A673 (cell line): Measurements from ENCODE around the gene CAPZA2. TPM values are rescaled to one million over a fixed set of nuclear protein-coding genes. Genes with fewer than 3 reads are reported as not detected.

Source experiments
- BruUV-seq: library from RNA; stranded (reverse); fragments of 400-500 nt; replicated peaks from 2 replicates; lab custom pipeline; 2021; lab: Mats Ljungman, UMichigan
- CTCF ChIA-PET: fragments of 300-600 bp; sonication (Branson Sonifier 250); formaldehyde crosslinking; loops from one replicate; lab custom pipeline; 2022; ENCODE audit warnings: antibody characterized with exemption; lab: Charles Lee
- POLR2A ChIA-PET: fragments of 300-600 bp; sonication (Branson Sonifier 250); formaldehyde crosslinking; loops from one replicate; lab custom pipeline; 2022; ENCODE audit warnings: antibody characterized with exemption; ENCODE audit not compliant: low non-redundant PET; lab: Charles Lee
- DNase-seq: peaks from one replicate; pipeline ENCODE4 v3.0.0-alpha.2; 2015; ENCODE audit warnings: low spot score
- H3K27ac ChIP-seq: fragments of 200-600 bp; sonication (generic); 2 replicates; pipeline ENCODE4 v1.5.1; 2016; ENCODE audit warnings: mixed run types, low read depth, mild to moderate bottlenecking, mixed read lengths, antibody characterized with exemption, low read length; ENCODE audit not compliant: poor library complexity, severe bottlenecking
- H3K27me3 ChIP-seq: fragments of 200-600 bp; sonication (generic); replicated peaks from 2 replicates; pipeline ENCODE4 v1.6.1; 2017; ENCODE audit warnings: mixed run types, low read depth, mild to moderate bottlenecking, mixed read lengths, antibody characterized with exemption, low read length; ENCODE audit not compliant: insufficient read depth, poor library complexity
- H3K36me3 ChIP-seq: fragments of 200-600 bp; sonication (generic); 2 replicates; pipeline ENCODE4 v1.6.1; 2016; ENCODE audit warnings: mixed run types, mild to moderate bottlenecking, mixed read lengths, antibody characterized with exemption, low read length; ENCODE audit not compliant: insufficient read depth, poor library complexity, severe bottlenecking
- H3K4me1 ChIP-seq: fragments of 200-600 bp; sonication (generic); 2 replicates; pipeline ENCODE4 v1.6.1; 2017; ENCODE audit warnings: mixed run types, mild to moderate bottlenecking, mixed read lengths, antibody characterized with exemption, low read length; ENCODE audit not compliant: insufficient read depth, poor library complexity, severe bottlenecking
- H3K4me3 ChIP-seq: fragments of 200-600 bp; sonication (generic); 2 replicates; pipeline ENCODE4 v1.5.1; 2016; ENCODE audit warnings: low read depth, mixed run types, mild to moderate bottlenecking, mixed read lengths, low read length; ENCODE audit not compliant: poor library complexity, severe bottlenecking
- H3K9me3 ChIP-seq: fragments of 200-600 bp; sonication (generic); 2 replicates; pipeline ENCODE4 v1.6.1; 2016; ENCODE audit warnings: mixed run types, low read depth, mild to moderate bottlenecking, mixed read lengths, antibody characterized with exemption, low read length; ENCODE audit not compliant: poor library complexity, severe bottlenecking
- CTCF ChIP-seq: fragments of 300-800, 200-600 bp; sonication (generic); conservative IDR thresholded peaks from 2 replicates; pipeline ENCODE4 v1.5.1; 2017; ENCODE audit warnings: low read depth, mild to moderate bottlenecking, antibody characterized with exemption, low read length, moderate library complexity, mixed read lengths
- EZH2 ChIP-seq: fragments of 200-600 bp; sonication (generic); IDR thresholded peaks from 2 replicates; pipeline ENCODE4 v1.6.1; 2017; ENCODE audit warnings: borderline replicate concordance, low read depth, mild to moderate bottlenecking, mixed read lengths, antibody characterized with exemption, low read length; ENCODE audit not compliant: poor library complexity, severe bottlenecking
- intact Hi-C: fragments of 100-400 bp; cut with micrococcal nuclease; formaldehyde crosslinking; loops from one replicate; pipeline ENCODE4 v1.10.0; 2022; ENCODE audit not compliant: unreplicated experiment
- total RNA-seq: library from RNA; stranded (reverse); gene quantifications from 2 replicates; pipeline ENCODE4 v1.2.3, GENCODE V29; 2021

Gene CAPZA2
- total RNA-seq, 1 experiment from 2014 or later = 118 TPM

GRCh38 chr7:116842371-116842770 is 20.0 kb upstream of the CAPZA2 start:
- Histone ChIP-seq H3K4me1 (no peaks in the 10 kb centered on the region), H3K9me3 (no peaks in the 10 kb centered on the region), H3K27me3 (peaks cover 5% of the 10 kb centered on the region), H3K27ac (no peak overlapping the region), H3K36me3 (no peaks in the 10 kb centered on the region), H3K4me3 (no peak overlapping the region)
- CTCF ChIA-PET = no interaction called here
- POLR2A ChIA-PET = no interaction called here
- no TSS peak for BruUV-seq
- no peak for DNase-seq
- intact Hi-C loops = no loop called here
- no peak for TF ChIP-seq EZH2
- TF ChIP-seq CTCF = no peak

GRCh38 chr7:116843378-116843777 is 19.0 kb upstream of the CAPZA2 start:
- ChIA-PET CTCF (no interaction called here), POLR2A (interaction anchor here (0.5 kb wide), 1 partner anchor 18 kb away, joined by 3 read pairs; no protein-coding TSS in a partner anchor)
- H3K4me3 ChIP-seq = no peak overlapping the region
- DNase-seq = no peak
- no peaks in the 10 kb centered on the region for H3K36me3 ChIP-seq
- H3K4me1 ChIP-seq = no peaks in the 10 kb centered on the region
- H3K27ac ChIP-seq = no peak overlapping the region
- no TSS peak for BruUV-seq
- intact Hi-C loops = no loop called here
- peaks cover 5% of the 10 kb centered on the region for H3K27me3 ChIP-seq
- TF ChIP-seq CTCF (no peak), EZH2 (no peak)
- no peaks in the 10 kb centered on the region for H3K9me3 ChIP-seq

- no peak overlapping the region for H3K27ac ChIP-seq
- H3K36me3 ChIP-seq = no peaks in the 10 kb centered on the region
- no TSS peak for BruUV-seq
- H3K4me3 ChIP-seq = no peak overlapping the region
- ChIA-PET POLR2A (no interaction called here), CTCF (no interaction called here)
- TF ChIP-seq EZH2 = no peak
- TF ChIP-seq CTCF = no peak
- no peaks in the 10 kb centered on the region for H3K4me1 ChIP-seq
- no peaks in the 10 kb centered on the region for H3K9me3 ChIP-seq
- H3K27me3 ChIP-seq = no peaks in the 10 kb centered on the region
- no peak for DNase-seq
- intact Hi-C loops = no loop called here
Observed at GRCh38 chr7:116851175-116851574, 11.2 kb upstream of the CAPZA2 start.
